GM21786 (cell line): ENCODE results near the gene DGKD.
"Not testable (repeated sequence)": the region's sequence is repeated elsewhere in the genome, so short reads cannot be mapped to it uniquely, and the experiment has no call there.

ENCODE experiments used
- ATAC-seq: cut with Tn5 transposase; IDR thresholded peaks from one replicate; pipeline ENCODE4 v1.9.1; 2021; ENCODE audit not compliant: unreplicated experiment

The DGKD gene

DNA sequence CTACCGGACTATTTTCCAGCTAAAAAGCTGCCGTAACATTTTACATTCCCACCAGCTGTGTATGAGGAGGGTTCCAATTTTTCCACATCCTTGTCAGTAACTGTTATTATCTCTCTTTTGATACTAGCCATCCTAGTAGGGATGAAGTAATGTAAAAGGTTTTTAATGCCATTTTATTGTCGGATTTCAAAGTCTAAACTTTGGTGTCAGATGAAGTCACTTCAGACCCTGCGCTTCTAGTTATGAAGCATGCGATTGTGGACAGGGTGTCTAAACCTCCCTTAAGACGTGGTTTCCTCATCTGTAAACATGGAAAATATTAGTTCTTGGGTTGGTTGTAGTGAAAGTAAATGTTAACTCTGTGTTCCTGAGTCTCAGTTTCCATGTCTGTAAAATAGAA is 4.7 kb downstream of the DGKD start:
- ATAC-seq, result no peak

DNA sequence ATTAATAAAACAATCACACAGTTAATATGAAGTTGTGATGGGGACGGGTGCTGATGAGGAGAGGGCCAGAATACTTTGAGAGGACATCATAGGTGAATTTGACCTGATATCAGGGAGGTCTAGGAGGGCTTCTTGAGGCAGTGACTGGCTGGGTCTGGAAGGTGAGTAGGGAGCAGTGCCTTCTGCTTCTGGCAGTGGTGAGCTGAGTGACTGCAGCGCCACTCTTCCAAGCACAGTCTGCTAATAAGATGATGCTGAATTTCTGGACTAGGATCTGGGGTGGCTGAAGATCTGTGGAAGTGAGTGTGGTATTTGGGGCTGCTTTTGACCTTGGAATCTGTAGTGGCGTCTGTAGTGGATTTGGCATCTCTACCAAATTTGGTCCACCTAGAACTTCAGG is 5.5 kb downstream of the DGKD start:
- ATAC-seq, result no peak

DNA sequence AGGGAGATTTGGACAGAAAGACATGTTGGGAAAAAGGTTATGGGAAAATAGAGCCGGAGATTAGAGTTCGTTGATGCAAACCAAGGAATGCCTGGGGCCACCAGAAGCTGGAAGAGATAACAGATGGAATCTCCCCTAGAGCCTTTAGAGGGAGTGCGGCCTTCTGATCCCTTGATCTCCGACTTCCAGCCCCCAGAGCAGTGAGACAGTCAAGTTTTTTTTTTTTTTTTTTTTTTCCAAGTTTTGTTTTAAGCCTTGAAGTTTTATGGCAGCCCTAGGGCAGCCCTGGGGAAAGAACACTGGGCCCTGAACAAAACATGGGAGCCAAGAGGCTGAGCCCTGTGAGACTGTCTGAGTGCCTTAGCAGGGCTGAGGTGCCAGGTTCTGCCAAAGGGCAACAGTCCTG is 6.5 kb downstream of the DGKD start:
- no peak for ATAC-seq

- ATAC-seq, result no peak
Observed at GRCh38 chr2:233361297-233361696, 7.0 kb downstream of the DGKD start.

DNA sequence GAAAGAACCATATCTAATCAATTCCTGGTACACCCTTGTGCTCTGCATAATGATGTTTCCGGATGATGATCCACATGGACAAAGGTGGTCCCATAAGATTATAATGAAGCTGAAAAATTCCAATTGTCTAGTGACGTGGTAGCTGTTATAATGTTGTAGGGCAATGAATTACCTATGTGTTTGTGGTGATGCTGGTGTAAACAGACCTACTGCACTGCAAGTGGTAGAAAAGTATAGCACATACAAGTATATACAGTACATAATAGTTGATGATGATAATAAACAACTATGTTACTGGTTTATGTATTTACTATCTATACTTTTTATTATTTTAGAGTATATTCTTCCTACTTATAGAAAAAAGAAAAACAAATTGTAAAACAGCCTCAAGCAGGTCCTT is 8.4 kb downstream of the DGKD start:
- no peak for ATAC-seq

DNA sequence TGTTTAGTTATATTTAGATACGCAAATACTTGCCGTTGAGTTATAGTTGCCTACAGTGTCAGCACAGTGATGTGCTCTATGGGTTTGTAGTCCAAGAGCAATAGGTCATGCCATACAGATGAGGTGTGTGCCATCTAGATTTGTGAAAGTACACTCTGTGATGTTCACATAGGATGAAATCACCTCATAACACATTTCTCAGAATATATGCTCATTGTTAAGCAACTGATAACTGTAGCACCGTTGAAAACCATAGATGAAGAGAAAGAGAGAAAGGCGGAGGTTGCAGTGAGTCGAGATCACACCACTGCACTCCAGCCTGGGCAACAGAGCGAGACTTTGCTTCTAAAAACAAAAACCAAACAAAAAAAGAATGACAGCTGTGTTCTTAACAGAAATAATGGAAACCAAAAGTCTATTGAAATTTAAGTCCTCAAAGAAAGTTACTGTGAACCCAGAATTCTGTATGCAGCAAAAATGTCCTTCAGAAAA is 9.5 kb downstream of the DGKD start:
- peak; percentile 81 for ATAC-seq

GRCh38 chr2:233365861-233366520 is 11.7 kb downstream of the DGKD start:
- no peak for ATAC-seq

GRCh38 chr2:233367586-233367985 is 13.3 kb downstream of the DGKD start:
- no peak for ATAC-seq

DNA sequence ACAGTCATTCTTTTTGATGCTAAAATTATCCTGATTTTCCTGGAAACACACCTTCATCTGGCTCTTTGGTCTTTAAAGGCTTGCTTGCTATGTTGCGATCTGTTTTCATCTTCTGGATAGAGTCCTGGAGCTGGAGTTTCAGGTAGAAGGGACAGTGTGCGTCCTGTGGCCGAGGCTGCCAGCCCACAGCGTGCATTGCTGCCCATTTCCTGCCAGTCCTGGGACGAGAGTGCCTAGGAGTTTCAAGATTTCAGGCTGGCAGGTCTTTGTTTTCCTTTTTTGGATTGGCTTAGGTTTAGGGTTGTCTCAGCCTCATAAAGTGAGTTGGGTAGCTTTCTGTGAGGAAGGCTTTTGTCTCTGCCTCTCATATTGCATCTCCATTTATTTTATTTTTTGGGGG is 14.5 kb downstream of the DGKD start:
- no peak for ATAC-seq

GRCh38 chr2:233369462-233369861 is 15.2 kb downstream of the DGKD start:
- no peak for ATAC-seq

- ATAC-seq, result no peak
Observed at GRCh38 chr2:233369897-233370685, 15.8 kb downstream of the DGKD start.

- no peak for ATAC-seq
Observed at GRCh38 chr2:233371641-233372040, 17.3 kb downstream of the DGKD start.

DNA sequence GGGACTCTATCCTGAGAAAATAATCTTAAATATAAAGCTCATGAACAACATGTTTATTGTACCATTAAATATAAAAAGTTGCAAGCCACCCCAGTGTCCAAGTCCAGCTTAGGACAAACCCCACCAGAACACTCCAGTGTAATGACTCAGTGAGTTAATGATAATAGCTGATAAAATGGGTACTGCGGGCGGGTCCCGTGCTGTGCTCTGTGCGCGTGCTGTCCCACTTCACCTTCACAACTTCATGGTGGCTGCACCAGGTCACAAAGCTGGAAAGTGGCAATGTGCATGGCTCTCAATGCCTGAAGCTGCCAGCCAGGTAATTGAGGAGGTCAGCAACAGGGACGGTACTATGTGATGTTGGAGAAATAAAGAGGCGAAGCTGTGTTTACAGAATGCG is 18.6 kb downstream of the DGKD start:
- ATAC-seq, result no peak

GRCh38 chr2:233373316-233373715 is 19.0 kb downstream of the DGKD start:
- no peak for ATAC-seq

DNA sequence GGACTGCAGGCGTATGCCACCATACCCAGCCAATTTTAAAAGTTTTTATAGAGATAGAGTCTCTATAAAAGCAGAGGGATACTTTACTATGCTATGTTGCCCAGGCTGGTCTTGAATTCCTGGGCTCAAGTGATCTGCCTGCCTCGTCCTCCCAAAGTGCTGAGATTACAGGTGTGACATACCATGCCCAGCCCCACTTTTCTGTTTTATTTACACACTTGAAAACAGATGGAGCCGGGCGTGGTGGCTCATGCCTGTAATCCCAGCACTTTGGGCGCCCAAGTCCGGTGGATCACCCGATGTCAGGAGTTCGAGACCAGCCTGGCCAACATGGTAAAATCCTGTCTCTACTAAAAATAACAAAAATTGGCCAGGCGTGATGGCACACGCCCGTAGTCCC is 20.5 kb downstream of the DGKD start:
- not testable (repeated sequence) for ATAC-seq

DNA sequence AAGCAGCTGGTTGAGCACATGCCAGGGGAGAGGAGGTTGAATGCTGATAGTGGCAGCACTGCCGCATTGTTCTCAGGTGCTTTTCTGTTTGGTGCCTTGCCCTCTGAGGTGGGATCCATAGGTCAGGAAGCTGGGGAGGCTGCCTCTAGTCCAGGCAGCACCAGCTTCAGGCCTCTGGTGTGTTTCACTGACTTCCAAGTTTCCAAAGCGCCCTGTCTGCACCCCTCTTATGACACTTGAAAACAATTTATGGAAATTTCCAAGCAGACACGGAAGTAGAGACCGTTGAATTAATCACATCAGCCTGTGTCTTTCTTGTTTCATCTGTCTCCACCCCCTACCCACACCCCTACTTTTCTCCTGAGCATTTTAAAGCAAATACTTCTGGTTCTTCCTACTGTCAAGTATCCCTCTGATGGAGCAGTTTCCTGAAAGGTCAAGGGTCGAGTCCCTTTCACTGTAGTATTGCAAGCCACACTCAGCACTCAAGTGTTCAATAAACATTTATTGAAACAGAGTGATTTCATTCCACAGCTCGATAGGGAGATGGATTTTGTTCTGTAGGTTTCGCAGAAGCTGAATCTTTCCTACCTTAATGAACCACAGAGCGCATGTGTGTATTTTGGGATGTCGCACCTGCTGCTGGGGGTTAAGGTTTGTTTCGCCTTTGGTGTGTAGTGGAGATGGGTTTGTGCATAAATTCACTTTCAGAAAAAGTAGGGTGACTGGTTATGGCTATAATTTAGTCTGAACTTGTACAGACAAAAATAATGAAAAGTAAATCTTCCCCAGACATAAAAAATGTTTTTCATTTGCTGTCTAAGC is 21.4 kb downstream of the DGKD start:
- ATAC-seq, result peak; percentile 44

DNA sequence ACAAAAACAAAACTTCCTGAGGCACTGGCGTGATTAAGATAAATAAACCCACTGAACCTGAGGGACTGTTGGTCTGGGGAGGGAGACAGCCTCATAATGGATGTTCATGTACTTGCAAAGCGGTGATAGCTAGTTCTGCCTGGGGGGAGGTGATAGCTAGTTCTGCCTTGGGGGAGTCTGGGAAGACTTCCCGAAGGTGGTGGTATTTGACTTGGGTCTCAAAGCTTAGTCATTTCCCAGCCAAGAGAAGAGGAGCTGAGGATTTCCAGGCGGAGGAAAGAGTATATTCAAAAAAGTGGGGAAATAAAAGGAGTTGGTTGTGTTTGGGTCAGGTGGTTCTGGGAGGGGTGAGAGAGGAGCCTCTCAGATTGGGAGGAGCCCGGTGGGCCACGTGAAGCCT is 24.7 kb downstream of the DGKD start:
- no peak for ATAC-seq

- no peak for ATAC-seq
Observed at GRCh38 chr2:233379441-233379840, 25.1 kb downstream of the DGKD start.

- ATAC-seq, result no peak
Observed at GRCh38 chr2:233380132-233380895, 26.0 kb downstream of the DGKD start.

- ATAC-seq, result no peak
Observed at GRCh38 chr2:233380995-233381637, 26.8 kb downstream of the DGKD start.
